Suppressor macrophage treated with lipopolysaccharide for 4 hours (primary cell): ENCODE data around the gene MBL2.

Source experiments
- DNase-seq: peaks from one replicate; pipeline ENCODE4 v3.0.0-alpha.2; 2020

The MBL2 gene

DNA sequence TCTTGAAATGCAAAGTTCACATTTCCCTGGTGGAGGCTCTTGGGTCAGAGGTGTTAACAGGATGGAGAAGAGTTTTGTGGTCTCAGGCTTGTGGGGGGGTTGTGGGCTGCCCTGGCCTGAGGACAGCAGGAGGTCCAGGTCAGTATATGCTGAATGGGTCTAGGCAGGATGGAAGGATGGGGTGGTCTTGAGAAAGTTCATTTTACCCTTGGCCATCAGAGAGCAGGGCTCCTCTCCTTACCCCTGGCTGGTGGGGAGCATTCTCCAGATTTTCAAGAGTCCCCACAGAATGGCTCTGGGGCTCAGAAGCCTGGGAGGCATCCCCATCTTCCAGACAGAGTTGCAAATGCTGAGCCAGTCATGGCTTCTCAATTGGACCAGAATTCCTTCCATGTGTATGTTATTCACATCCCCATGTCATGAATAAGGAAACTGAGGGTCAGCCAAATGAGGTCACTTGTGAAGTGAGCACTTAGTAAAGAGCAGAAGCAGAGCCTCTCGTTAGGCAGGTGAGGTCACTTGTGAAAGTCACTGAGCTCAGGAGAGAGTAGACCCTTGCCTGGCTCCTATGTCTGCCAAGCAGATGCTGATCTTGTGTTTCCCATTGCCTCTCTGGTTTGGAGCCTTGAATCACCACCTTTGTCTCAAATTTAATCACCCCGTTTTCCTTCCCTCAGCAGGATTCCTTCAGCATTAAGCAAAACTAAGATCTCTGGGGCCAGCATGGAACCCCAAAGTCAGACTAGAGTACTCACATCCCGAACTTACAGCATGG, 33.0 kb downstream of the MBL2 start:
- DNase-seq: no peak

DNA sequence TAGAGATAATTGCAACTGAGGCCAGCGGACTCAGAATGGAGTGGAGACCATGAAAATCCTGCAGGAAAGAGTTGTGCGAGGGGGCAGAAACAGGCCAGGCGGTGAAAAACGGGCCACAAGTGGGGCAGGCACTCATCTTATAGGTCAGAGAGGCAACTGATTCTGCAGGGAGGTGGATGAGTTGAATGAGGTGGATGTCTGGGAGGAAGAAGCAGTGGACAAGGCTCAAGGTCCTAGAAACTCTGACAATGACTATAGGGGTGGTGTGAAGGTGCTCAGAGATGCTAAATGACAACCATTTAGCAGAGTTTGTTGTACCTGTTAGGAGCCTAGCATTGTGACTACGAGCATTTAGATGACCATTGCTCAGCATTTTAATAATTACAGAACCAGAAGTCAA, 33.6 kb downstream of the MBL2 start:
- no peak for DNase-seq

DNA sequence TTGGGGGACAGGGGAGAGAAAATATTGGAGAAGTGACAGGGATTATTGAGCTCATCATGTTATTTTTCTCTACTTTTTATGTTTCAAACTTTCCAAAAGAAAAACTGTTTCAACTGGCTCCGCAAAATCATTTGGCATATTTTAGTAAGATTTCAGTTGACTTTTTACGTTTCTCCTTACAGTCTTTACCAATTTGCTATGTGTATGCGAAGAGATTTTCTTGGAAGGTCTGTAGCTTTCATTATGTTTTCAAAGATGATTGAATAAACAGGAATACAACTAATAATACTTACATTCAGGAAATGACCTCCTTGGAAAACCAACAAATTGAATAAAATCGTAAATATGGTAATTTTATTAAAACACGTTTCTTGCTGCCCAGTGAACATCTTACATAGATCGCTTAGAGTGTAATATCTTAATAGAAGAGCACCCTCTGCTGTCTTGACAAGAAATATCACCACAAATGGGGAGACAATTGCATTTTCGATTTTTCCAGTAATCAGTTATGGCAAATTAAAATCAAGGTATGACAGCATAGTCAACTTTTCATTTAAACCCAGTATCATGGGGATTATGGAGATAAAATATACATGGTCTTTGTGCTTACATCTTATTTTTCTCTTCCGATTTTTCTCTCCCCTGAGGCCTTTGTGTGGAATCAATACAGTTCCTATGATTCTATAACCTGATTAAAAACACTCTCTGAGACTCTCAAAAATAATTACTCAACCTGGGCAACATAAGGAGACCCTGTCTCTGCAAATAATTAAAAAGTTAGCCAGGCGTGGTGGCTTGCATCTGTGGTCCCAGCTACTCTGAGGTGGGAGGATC, 43.1 kb downstream of the MBL2 start:
- DNase-seq: peak; percentile 30

- no peak for DNase-seq
Observed at GRCh38 chr10:52720018-52720417, 52.6 kb downstream of the MBL2 start.
